HepG2 (cell line): ENCODE data around the gene CYBC1. TPM values are rescaled to one million over a fixed set of nuclear protein-coding genes. Genes with fewer than 3 reads are reported as not detected.
A peak's percentile ranks its signal among the peaks of the same experiment; 100 is the strongest.

Experiments
- ARNT2 ChIP-seq: sonication (generic); formaldehyde crosslinking; IDR thresholded peaks from 2 replicates; pipeline ENCODE4 v1.8.0; 2022; ENCODE audit warnings: mild to moderate bottlenecking, low read depth, missing genetic modification reagents, moderate library complexity
- JARID2 ChIP-seq: sonication (generic); formaldehyde crosslinking; IDR thresholded peaks from 2 replicates; pipeline ENCODE4 v1.8.1; 2023; ENCODE audit warnings: missing genetic modification reagents, inconsistent platforms; ENCODE audit not compliant: insufficient replicate concordance
- KAT2B ChIP-seq: fragments of 150-350 bp; IDR thresholded peaks from 2 replicates; pipeline ENCODE4 v1.6.1; 2014; ENCODE audit warnings: low read depth, low read length, borderline replicate concordance
- RNF2 ChIP-seq: fragments of 450-650 bp; conservative IDR thresholded peaks from 2 replicates; pipeline ENCODE4 v1.6.1; 2016; ENCODE audit warnings: low read depth
- SMYD3 ChIP-seq: sonication (generic); formaldehyde crosslinking; IDR thresholded peaks from 2 replicates; pipeline ENCODE4 v1.8.1; 2023; ENCODE audit warnings: mild to moderate bottlenecking, missing genetic modification reagents
- SOX5 ChIP-seq: IDR thresholded peaks from 2 replicates; pipeline ENCODE4 v1.6.1; 2016; ENCODE audit warnings: borderline replicate concordance
- SPEN ChIP-seq: sonication (generic); formaldehyde crosslinking; IDR thresholded peaks from 2 replicates; pipeline ENCODE4 v1.5.1; 2020; ENCODE audit warnings: low read depth, mild to moderate bottlenecking, missing genetic modification reagents
- U2AF1 ChIP-seq: fragments of 200-400 bp; formaldehyde crosslinking; optimal IDR thresholded peaks from 2 replicates; pipeline ENCODE3; 2017; ENCODE audit warnings: mild to moderate bottlenecking, low read depth, low read length
- ZMAT3 ChIP-seq: sonication (generic); formaldehyde crosslinking; conservative IDR thresholded peaks from 2 replicates; pipeline ENCODE4 v1.7.0; 2021; ENCODE audit warnings: missing genetic modification reagents
- ZNF251 ChIP-seq: sonication (generic); formaldehyde crosslinking; IDR thresholded peaks from 2 replicates; pipeline ENCODE4 v1.9.0; 2021; ENCODE audit warnings: mild to moderate bottlenecking, missing genetic modification reagents
- ZNF335 ChIP-seq: sonication (generic); formaldehyde crosslinking; IDR thresholded peaks from 2 replicates; pipeline ENCODE4 v1.4.0; 2020; ENCODE audit warnings: missing genetic modification reagents
- ZNF383 ChIP-seq: sonication (generic); formaldehyde crosslinking; IDR thresholded peaks from 2 replicates; pipeline ENCODE4 v1.4.0; 2020; ENCODE audit warnings: missing genetic modification reagents, mild to moderate bottlenecking, borderline replicate concordance
- ZNF430 ChIP-seq: sonication (generic); formaldehyde crosslinking; IDR thresholded peaks from 2 replicates; pipeline ENCODE4 v1.9.0; 2021; ENCODE audit warnings: mild to moderate bottlenecking, missing genetic modification reagents
- ZNF546 ChIP-seq: sonication (generic); formaldehyde crosslinking; conservative IDR thresholded peaks from 2 replicates; pipeline ENCODE4 v1.8.1; 2023; ENCODE audit warnings: mild to moderate bottlenecking, missing genetic modification reagents
- polyA plus RNA-seq, 8 experiments: library from polyadenylated mRNA; depleted of rRNA in 3 of 8; stranded (reverse) in 7 of 8; unstranded in 1 of 8; fragments of >200 nt; fragmentation: Illumina TruSeq in 4 of 8; extraction: Trizol in 4 of 8; gene quantifications; 2 replicates each; pipeline versions ENCODE4 v1.2.1 to v1.2.3, GENCODE V29; 2011 to 2016; ENCODE audit warnings: low read depth in 4 of 8, missing spikeins in 1 of 8, mixed read lengths in 1 of 8; ENCODE audit not compliant: insufficient read depth in 1 of 8
- total RNA-seq, 5 experiments: library from RNA; depleted of rRNA; stranded (reverse); fragments of >200 nt; fragmentation: Illumina TruSeq; extraction: Trizol; gene quantifications; 2 replicates each; pipeline ENCODE4 v1.2.3, GENCODE V29; 2016; ENCODE audit warnings: low read depth in 1 of 5
- TF ChIP-seq, protein P1 (sequence below): IDR thresholded peaks from 2 replicates; pipeline ENCODE4 v1.6.1; 2016; ENCODE audit warnings: low read depth
- TF ChIP-seq, protein P2 (sequence below): sonication (generic); formaldehyde crosslinking; IDR thresholded peaks from 2 replicates; pipeline ENCODE4 v1.4.0; 2020; ENCODE audit warnings: mild to moderate bottlenecking, missing genetic modification reagents
- TF ChIP-seq, protein P3 (sequence below): sonication (generic); formaldehyde crosslinking; IDR thresholded peaks from 2 replicates; pipeline ENCODE4 v1.4.0; 2020; ENCODE audit warnings: missing genetic modification reagents, borderline replicate concordance
- TF ChIP-seq, protein P4 (sequence below): IDR thresholded peaks from 2 replicates; pipeline ENCODE4 v1.6.1; 2016; ENCODE audit warnings: mild to moderate bottlenecking, missing biosample characterization, missing genetic modification reagents
- TF ChIP-seq, protein P5 (sequence below): sonication (generic); formaldehyde crosslinking; IDR thresholded peaks from 2 replicates; pipeline ENCODE4 v1.5.1; 2020; ENCODE audit warnings: mild to moderate bottlenecking, missing genetic modification reagents, moderate library complexity

CYBC1 gene
- total and polyA plus RNA-seq, 2 of the 13 experiments (the other 11 are each of a cell fraction or from before 2014, with no cell fraction given) = 43.4 to 44.1 TPM

DNA sequence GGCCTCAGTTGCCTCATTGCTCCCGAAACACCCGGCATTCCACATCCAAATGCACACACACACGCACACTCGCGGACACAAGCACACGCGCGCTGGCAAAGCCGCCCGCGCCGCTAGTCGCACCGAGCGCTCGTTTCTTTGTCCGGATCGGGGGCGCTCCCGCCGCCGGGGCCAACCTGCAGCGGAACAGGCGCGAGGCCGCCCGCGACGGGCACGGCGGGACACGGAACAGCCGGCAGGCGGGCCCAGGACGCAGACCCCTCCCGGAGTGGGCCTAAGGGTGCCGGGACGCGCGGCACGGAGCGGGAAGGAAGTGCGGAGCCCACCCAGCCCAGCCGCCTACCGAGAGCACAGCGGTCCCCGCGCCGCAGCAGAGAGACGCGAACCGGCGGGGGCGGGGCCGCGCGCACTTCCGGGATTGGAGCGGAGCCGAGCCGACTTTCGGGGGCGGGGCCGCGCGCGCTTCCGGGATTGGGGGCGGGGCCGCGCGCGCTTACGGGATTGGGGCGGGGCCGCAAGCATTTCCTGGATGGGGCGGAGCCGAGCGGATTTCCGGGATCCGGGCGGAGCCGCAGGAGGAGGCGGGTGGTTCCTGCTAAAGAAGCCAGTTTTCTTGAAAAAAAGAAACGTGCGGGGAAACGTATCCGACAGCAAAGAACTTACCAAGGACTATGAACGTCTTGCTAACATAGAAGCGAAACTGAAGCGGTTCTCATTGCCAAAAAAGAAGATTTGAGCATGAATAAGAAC lies at the start of gene CYBC1 (continued):
- TF ChIP-seq, protein P1, sequence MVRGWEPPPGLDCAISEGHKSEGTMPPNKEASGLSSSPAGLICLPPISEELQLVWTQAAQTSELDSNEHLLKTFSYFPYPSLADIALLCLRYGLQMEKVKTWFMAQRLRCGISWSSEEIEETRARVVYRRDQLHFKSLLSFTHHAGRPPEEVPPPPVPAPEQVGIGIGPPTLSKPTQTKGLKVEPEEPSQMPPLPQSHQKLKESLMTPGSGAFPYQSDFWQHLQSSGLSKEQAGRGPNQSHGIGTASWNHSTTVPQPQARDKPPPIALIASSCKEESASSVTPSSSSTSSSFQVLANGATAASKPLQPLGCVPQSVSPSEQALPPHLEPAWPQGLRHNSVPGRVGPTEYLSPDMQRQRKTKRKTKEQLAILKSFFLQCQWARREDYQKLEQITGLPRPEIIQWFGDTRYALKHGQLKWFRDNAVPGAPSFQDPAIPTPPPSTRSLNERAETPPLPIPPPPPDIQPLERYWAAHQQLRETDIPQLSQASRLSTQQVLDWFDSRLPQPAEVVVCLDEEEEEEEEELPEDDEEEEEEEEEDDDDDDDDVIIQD (CRISPR knock-in tag) = no peak
- TF ChIP-seq SMYD3 (peak; percentile 76; the same call in 1 of the 2 replicates), ZMAT3 (CRISPR knock-in tag) (no peak; the same call in 1 of the 2 replicates), ARNT2 (CRISPR knock-in tag) (peak; percentile 90), SPEN (CRISPR knock-in tag) (peak; percentile 88), SOX5 (CRISPR knock-in tag) (peak; percentile 56; the same call in 1 of the 2 replicates), ZNF383 (no peak), ZNF546 (CRISPR knock-in tag) (0 out of 2 replicates have a peak, but pooled peaks have one; percentile 75), JARID2 (CRISPR knock-in tag) (peak; percentile 6), ZNF251 (CRISPR knock-in tag) (no peak), ZNF335 (CRISPR knock-in tag) (no peak; the same call in 1 of the 2 replicates), RNF2 (peak; percentile 82), ZNF430 (peak; percentile 53; the same call in 1 of the 2 replicates), U2AF1 (peak; percentile 44), KAT2B (no peak)
- TF ChIP-seq, protein P2, sequence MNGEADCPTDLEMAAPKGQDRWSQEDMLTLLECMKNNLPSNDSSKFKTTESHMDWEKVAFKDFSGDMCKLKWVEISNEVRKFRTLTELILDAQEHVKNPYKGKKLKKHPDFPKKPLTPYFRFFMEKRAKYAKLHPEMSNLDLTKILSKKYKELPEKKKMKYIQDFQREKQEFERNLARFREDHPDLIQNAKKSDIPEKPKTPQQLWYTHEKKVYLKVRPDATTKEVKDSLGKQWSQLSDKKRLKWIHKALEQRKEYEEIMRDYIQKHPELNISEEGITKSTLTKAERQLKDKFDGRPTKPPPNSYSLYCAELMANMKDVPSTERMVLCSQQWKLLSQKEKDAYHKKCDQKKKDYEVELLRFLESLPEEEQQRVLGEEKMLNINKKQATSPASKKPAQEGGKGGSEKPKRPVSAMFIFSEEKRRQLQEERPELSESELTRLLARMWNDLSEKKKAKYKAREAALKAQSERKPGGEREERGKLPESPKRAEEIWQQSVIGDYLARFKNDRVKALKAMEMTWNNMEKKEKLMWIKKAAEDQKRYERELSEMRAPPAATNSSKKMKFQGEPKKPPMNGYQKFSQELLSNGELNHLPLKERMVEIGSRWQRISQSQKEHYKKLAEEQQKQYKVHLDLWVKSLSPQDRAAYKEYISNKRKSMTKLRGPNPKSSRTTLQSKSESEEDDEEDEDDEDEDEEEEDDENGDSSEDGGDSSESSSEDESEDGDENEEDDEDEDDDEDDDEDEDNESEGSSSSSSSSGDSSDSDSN (CRISPR knock-in tag) = peak; percentile 83; the same call in 1 of the 2 replicates
- TF ChIP-seq, protein P3, sequence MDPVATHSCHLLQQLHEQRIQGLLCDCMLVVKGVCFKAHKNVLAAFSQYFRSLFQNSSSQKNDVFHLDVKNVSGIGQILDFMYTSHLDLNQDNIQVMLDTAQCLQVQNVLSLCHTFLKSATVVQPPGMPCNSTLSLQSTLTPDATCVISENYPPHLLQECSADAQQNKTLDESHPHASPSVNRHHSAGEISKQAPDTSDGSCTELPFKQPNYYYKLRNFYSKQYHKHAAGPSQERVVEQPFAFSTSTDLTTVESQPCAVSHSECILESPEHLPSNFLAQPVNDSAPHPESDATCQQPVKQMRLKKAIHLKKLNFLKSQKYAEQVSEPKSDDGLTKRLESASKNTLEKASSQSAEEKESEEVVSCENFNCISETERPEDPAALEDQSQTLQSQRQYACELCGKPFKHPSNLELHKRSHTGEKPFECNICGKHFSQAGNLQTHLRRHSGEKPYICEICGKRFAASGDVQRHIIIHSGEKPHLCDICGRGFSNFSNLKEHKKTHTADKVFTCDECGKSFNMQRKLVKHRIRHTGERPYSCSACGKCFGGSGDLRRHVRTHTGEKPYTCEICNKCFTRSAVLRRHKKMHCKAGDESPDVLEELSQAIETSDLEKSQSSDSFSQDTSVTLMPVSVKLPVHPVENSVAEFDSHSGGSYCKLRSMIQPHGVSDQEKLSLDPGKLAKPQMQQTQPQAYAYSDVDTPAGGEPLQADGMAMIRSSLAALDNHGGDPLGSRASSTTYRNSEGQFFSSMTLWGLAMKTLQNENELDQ (CRISPR knock-in tag) = peak; percentile 47; the same call in 1 of the 2 replicates
- TF ChIP-seq, protein P4, sequence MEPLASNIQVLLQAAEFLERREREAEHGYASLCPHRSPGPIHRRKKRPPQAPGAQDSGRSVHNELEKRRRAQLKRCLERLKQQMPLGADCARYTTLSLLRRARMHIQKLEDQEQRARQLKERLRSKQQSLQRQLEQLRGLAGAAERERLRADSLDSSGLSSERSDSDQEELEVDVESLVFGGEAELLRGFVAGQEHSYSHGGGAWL (CRISPR knock-in tag) = peak; percentile 98
- TF ChIP-seq, protein P5, sequence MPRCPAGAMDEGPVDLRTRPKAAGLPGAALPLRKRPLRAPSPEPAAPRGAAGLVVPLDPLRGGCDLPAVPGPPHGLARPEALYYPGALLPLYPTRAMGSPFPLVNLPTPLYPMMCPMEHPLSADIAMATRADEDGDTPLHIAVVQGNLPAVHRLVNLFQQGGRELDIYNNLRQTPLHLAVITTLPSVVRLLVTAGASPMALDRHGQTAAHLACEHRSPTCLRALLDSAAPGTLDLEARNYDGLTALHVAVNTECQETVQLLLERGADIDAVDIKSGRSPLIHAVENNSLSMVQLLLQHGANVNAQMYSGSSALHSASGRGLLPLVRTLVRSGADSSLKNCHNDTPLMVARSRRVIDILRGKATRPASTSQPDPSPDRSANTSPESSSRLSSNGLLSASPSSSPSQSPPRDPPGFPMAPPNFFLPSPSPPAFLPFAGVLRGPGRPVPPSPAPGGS (CRISPR knock-in tag) = peak; percentile 92; the same call in 1 of the 2 replicates
